OCI-LY7 (cell line): Measurements from ENCODE around the gene IFT27.

Source experiments
- EZH2phosphoT487 ChIP-seq: fragments of 200-600 bp; sonication (generic); IDR thresholded peaks from 2 replicates; pipeline ENCODE4 v1.6.1; 2018; ENCODE audit warnings: low read depth, borderline replicate concordance, mild to moderate bottlenecking, mixed run types, antibody characterized with exemption, low read length, moderate library complexity, mixed read lengths
- TF ChIP-seq, protein P1 (sequence below): fragments of 200-600 bp; sonication (generic); conservative IDR thresholded peaks from 2 replicates; pipeline ENCODE4 v1.5.1; 2014; ENCODE audit warnings: mild to moderate bottlenecking, antibody characterized with exemption, low read length, moderate library complexity, mixed read lengths

DNA sequence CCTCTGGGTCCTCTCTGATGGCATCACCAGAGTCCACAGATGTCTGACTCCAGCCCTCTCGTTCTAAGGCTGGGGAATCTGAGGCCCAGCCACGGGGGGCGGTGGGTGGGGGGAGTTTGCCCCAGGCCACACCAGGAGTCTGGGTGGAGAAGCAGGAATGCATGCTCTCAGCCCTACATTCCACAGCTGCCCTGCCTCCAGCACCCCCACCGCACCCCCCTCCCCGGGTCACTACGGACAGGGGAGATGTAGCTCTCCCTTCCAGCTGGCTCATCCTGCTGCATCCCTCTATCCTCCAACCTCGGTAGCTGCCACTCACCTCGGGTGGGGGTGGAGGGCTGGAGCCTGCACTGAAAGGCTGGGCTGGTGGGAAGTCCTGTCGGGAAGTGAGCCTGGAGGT lies 43.2 kb upstream of the IFT27 start:
- TF ChIP-seq, protein P1, sequence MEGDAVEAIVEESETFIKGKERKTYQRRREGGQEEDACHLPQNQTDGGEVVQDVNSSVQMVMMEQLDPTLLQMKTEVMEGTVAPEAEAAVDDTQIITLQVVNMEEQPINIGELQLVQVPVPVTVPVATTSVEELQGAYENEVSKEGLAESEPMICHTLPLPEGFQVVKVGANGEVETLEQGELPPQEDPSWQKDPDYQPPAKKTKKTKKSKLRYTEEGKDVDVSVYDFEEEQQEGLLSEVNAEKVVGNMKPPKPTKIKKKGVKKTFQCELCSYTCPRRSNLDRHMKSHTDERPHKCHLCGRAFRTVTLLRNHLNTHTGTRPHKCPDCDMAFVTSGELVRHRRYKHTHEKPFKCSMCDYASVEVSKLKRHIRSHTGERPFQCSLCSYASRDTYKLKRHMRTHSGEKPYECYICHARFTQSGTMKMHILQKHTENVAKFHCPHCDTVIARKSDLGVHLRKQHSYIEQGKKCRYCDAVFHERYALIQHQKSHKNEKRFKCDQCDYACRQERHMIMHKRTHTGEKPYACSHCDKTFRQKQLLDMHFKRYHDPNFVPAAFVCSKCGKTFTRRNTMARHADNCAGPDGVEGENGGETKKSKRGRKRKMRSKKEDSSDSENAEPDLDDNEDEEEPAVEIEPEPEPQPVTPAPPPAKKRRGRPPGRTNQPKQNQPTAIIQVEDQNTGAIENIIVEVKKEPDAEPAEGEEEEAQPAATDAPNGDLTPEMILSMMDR, result no peak
- TF ChIP-seq EZH2phosphoT487, result no peak
